ENCODE data around the gene PRG2.
"Not testable (repeated sequence)": the region's sequence is repeated elsewhere in the genome, so short reads cannot be mapped to it uniquely, and the experiment has no call there.

The PRG2 gene

GRCh38 chr11:57364851-57365660 lies 25.4 kb downstream of the PRG2 start:
- no peak for DNase-seq

GRCh38 chr11:57363131-57364080 lies 27.0 kb downstream of the PRG2 start:
- no peak for DNase-seq

GRCh38 chr11:57361926-57362325 lies 28.5 kb downstream of the PRG2 start:
- DNase-seq: no peak

DNA sequence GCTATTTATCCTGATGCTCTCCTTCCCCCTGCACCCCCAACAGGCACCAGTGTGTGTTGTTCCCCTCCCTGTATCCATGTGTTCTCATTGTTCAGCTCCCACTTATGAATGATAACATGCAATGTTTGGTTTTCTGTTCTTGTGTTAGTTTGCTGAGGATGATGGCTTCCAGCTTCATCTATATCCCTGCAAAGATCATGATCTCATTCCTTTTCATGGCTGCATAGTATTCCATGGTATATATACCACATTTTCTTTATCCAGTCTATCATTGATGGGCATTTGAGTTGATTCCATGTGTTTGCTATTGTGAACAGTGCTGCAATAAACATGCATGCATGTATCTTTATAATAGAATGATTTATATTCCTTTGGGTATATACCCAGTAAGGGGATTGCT lies 29.0 kb downstream of the PRG2 start:
- not testable (repeated sequence) for DNase-seq

DNA sequence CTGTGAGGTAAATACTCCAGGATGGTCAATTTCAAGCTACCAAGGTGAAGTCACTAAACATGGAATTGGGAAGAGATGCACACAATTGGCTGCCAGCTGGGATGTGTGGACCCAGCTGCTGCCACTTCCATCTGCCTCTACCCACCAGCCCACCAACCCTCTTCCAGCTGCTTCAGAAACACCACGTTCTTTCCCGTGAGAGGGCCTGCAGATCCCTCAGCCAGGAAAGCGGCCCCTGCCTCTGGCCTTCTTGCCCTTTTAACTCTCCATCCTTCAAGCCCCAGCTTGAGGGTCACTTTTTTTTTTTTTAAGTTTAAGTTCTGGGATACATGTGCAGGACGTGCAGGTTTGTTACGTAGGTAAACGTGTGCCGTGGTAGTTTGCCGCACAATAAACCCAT lies 29.5 kb downstream of the PRG2 start:
- no peak for DNase-seq

DNA sequence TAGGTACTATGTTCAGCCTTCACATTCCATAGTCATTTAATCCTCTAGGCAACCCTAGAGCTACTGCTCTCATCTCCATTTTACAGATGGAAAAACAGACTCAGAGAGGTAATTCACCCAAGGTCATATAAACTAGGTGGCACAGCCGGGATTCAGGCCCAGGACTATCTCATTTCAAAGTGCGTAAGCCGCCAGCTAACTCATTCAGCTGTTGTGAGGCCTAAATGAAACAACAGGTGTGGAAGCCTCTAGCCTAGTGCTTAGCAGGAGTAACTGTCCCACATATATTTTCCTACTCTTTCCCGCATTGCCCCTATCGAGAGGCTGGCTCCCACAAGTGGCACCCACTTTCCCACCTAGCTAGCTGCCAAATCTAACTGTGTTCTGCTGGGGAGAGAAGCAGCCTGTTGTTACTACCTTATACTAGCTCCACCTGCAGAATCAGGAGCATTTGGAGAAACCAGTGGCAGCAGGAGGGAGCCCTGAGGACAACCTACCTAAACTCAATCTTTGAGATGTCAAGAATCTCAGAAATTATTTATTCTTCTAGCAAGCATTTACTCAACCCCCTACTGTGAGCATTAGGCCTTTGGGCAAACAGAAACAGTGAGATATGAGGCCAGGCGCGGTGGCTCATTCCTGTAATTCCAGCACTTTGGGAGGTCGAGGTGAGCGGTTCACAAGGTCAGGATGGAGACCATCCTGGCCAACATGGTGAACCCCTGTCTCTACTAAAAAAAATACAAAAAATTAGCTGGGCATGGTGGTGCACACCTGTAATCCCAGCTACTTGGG lies 30.4 kb downstream of the PRG2 start:
- no peak for DNase-seq

DNA sequence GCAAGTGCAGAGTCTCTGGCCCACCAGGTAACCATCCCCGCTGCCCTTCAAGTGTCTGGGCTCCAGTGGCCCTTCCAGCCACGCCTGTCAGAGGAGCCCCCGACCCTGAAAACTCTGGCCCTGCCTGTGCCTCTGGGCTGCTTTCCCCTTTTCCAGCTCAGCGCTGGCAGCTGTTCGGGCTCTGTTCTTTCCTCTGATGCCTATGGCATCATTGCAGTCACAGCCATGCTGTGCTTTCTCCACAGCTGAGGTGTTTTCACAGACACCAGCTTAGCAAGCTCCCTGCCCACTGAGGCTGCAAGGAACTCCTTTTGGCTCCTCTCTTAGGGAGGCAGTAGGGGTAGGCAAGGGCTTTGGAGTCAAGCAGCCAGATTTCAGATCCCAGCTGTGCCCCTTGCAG lies 31.1 kb downstream of the PRG2 start:
- no peak for DNase-seq

GRCh38 chr11:57358991-57359390 lies 31.5 kb downstream of the PRG2 start:
- no peak for DNase-seq

DNA sequence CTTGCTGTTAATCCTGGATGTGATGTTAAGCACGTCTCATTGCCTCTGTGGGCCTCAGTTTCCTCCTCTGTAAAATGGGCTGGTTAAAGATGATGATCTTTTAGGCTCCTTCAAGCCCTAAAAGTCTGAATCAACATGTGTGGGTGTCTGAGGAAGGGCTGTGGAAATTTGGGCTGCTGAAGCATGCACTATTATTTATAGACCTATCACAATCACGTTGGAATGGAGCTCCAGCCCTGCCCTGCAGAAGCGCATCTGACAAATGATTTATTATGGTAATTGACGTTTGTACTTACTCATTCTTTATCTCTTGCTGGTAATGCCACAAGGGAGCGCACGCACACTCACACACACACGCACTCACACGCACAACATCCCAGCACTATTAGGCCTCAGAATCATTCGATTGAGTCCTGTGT lies 31.9 kb downstream of the PRG2 start:
- no peak for DNase-seq

DNA sequence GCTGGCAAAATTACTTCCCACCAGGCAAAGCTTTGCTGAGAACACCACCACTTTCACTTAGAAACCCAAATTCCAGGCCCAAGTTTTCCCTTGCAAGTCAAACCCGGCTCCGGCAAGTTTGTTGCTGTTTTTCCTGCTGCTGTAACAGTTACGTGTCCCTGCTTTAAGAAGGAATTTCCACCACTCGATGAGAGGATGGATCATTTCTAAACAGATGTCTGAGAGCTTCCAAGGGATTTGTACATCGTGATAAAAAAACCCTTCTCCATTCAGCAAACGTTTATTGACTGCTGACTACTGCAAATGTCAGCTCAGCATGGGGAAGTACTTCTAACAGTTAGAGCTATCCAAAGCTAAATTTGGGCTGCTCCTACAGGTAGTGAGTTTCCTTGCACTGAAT lies 32.6 kb downstream of the PRG2 start:
- DNase-seq: no peak

DNA sequence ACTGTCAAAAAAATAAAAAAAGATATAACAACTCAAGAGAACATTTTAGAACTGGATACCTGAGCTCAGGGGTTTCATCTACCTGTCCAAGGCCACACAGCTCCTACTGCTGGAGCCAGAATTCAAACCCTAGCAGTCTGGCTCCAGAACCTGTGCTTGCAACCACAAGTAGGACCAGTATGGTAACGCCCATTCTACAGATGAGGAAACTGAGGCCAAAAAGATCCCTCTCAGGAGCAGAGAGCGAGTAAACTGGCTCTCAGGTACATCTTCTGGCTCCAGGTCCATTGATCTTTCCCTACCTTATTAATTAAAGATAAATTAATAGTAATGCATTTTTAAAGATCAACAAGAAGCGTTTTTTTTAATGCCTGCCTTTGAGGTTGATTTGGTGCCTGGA lies 33.1 kb downstream of the PRG2 start:
- DNase-seq: no peak

DNA sequence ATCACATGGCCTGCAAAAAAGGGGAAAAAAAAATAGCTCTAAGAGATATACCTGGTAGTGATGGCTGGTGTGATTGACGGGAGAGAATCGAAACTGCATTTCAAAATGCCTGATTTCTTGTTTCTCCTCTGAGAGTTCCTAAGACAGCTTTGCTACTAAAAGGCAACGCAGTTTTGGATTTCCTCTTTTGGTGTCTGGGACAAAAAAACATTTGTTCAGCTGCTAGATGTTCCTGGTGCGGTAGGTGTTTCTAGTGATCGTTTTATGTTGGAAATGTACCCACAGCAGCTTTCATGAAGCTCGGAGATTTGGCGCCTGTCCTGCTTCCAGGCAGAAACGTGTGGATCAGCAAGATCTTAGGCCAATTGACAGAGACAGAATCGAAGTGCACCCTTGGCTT lies 34.2 kb downstream of the PRG2 start:
- DNase-seq: no peak

- DNase-seq: no peak
Measured at GRCh38 chr11:57354699-57355098, 35.8 kb downstream of the PRG2 start.

DNA sequence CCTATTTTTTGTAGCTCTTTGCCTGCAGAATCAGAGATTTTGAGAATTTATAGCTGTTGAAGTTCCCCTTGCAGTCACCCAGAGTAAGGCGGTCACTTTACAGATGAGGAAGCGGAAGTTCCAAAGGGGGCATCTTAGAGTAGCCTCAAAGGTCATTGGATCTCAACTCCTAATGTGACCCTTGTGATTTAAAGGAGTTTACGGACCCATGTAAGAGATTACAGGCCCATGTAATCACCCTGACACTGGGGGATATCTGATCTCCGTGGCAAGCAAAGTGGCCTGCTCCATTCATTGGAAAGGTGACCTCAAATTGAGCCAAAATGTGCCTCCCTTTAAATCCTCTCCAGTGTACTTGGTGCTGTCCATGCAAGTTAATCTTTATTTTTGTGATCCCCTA lies 36.6 kb downstream of the PRG2 start:
- DNase-seq: no peak

DNA sequence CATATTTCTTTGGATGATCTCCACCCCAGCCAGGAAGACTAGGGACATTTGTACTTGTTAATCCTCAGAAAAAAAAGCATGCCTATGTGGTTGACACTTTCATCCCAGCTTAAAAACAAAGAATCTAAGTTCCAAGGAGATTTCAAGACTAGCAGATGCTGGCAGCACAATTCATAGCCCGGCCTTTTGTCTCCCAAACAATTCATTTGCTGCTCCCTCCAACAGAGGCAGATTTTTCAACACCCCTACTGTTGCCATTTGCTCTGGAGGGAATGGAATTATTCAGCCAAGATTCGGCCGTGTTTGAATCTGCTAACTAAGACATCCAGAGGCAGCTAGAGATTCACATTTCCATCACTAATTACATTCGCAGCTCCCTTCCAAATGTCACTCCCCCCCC lies 37.0 kb downstream of the PRG2 start:
- DNase-seq: no peak

GRCh38 chr11:57353036-57353435 lies 37.4 kb downstream of the PRG2 start:
- DNase-seq: no peak

- DNase-seq: peak in 12 of 14 donors; percentile 3 to 72 (median 29)
Measured at GRCh38 chr11:57349491-57350274, 40.8 kb downstream of the PRG2 start.

DNA sequence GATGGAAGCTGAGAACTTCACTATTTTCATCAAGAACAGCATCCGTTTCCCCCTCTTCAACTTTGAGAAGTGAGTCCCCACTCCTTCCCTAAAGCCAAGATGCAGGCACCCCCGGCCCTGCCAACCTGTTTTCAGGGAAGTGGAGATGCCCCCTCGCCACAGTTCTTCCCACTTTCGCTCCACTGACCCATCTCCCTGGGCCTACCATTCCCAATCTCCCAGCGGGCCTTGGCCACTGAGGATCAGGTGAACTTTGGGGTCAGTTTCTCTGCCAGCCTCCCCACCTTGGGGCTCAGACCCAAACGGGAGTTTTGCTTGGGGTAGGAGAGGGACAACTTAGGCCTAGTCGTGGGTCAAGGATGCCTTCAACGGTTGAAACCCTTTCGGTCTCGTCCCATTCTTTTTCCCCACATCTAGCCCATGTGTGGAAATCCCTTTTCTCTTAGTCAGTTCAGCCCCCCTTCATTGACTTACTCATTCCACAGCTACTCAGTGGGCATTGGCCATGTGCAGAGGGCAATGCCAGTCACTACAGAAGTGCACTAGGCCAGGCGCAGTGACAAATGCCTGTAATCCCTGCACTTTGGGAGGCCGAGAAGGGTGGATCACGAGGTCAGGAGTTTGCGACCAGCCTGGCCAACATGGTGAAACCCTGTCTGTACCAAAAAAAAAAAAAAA lies 41.7 kb downstream of the PRG2 start:
- DNase-seq: no peak

- no peak for DNase-seq
Measured at GRCh38 chr11:57348052-57348451, 42.4 kb downstream of the PRG2 start.

- no peak for DNase-seq
Measured at GRCh38 chr11:57347336-57347735, 43.1 kb downstream of the PRG2 start.

- peak in 10 of 14 donors; percentile 5 to 58 (median 30) for DNase-seq
Measured at GRCh38 chr11:57345555-57346211, 44.8 kb downstream of the PRG2 start.
